HFF-Myc (cell line): ENCODE data around the gene SMYD4.

Source experiments
- DNase-seq: peaks from one replicate; pipeline ENCODE4 v3.0.0-alpha.2; 2011; ENCODE audit warnings: low read depth; ENCODE audit errors: extremely low read depth
- H3K4me3 ChIP-seq: replicated peaks from 2 replicates; pipeline ENCODE4 v1.5.1; 2011; ENCODE audit warnings: low read depth, mild to moderate bottlenecking, control low read depth, low read length
- CTCF ChIP-seq: IDR thresholded peaks from 2 replicates; pipeline ENCODE4 v1.5.1; 2012; ENCODE audit warnings: mild to moderate bottlenecking, low read depth, low read length, control low read depth; ENCODE audit errors: missing control alignments

SMYD4 gene

GRCh38 chr17:1829592-1830257, at the start of gene SMYD4, which contains the start of gene RPA1:
Gene SMYD4 (minus strand): TSS chr17:1829902. CDS start chr17:1827994, 1,908 bp downstream.
Gene RPA1 (plus strand): TSS chr17:1830005. CDS start chr17:1830094, 89 bp downstream.
- DNase-seq, result peak; percentile 29
- peak within 1 kb of the TSS; percentile 82 for H3K4me3 ChIP-seq
- TF ChIP-seq CTCF, result no peak

- no peak for TF ChIP-seq CTCF
- H3K4me3 ChIP-seq, result no peak overlapping the region
- DNase-seq, result no peak
Observed at GRCh38 chr17:1878419-1879121, 48.9 kb upstream of the SMYD4 start.

GRCh38 chr17:1875597-1875996, 45.9 kb upstream of the SMYD4 start:
- no peak for DNase-seq
- no peak overlapping the region for H3K4me3 ChIP-seq
- TF ChIP-seq CTCF, result no peak

- no peak for TF ChIP-seq CTCF
- no peak for DNase-seq
- no peak overlapping the region for H3K4me3 ChIP-seq
Observed at GRCh38 chr17:1873418-1873817, 43.7 kb upstream of the SMYD4 start.

- no peak for TF ChIP-seq CTCF
- no peak overlapping the region for H3K4me3 ChIP-seq
- DNase-seq, result no peak
Observed at GRCh38 chr17:1872976-1873375, 43.3 kb upstream of the SMYD4 start.

GRCh38 chr17:1872254-1872653, 42.6 kb upstream of the SMYD4 start:
- H3K4me3 ChIP-seq, result no peak overlapping the region
- TF ChIP-seq CTCF, result no peak
- no peak for DNase-seq

- no peak for DNase-seq
- no peak overlapping the region for H3K4me3 ChIP-seq
- no peak for TF ChIP-seq CTCF
Observed at GRCh38 chr17:1871756-1872155, 42.1 kb upstream of the SMYD4 start.
